Motor neuron (in vitro differentiated cells): Measurements from ENCODE around the gene MAPK8IP1. TPM values are rescaled to one million over a fixed set of nuclear protein-coding genes. Genes with fewer than 3 reads are reported as not detected.

Experiments used
- ATAC-seq, 8 experiments: fragments of 200-7000 bp; cut with Tn5 transposase; replicated peaks in 6 of 8; 2 replicates each; pipeline ENCODE4 v1.8.0; 2021; ENCODE audit warnings: mild to moderate bottlenecking in 8 of 8, moderate library complexity in 8 of 8
- H3K27ac ChIP-seq, 2 donors: fragments of 250-450 bp; sonication (Bioruptor Pico); 2 replicates each; pipeline ENCODE4 v1.9.0; 2021; ENCODE audit warnings: antibody characterized with exemption in 2 of 2, mild to moderate bottlenecking in 2 of 2, moderate library complexity in 1 of 2
- H3K4me1 ChIP-seq, 2 donors: fragments of 250-450 bp; sonication (Bioruptor Pico); replicated peaks in 1 of 2; 2 replicates each; pipeline ENCODE4 v1.6.1; 2021; ENCODE audit warnings: antibody characterized with exemption in 2 of 2, mild to moderate bottlenecking in 2 of 2, moderate library complexity in 1 of 2
- H3K4me3 ChIP-seq, 5 donors: fragments of 250-450 bp; sonication (Bioruptor Pico); 2 replicates each; pipeline ENCODE4 v1.9.0; 2021; ENCODE audit warnings: antibody characterized with exemption in 5 of 5, mild to moderate bottlenecking in 5 of 5, moderate library complexity in 4 of 5
- WGBS, 10 experiments: fragments of 450-650 bp; shearing (Covaris generic); methylation state at CpG; one replicate each; pipeline ENCODE4 v1.0.0; 2022; 5-methylcytosine and 5-hydroxymethylcytosine counted together
- in situ Hi-C, 9 experiments: fragments of 400-800 bp; cut with MboI; loops; one replicate each; pipeline ENCODE4 v1.15.0; 2021; ENCODE audit warnings: low sequenced_read_pairs in 9 of 9, low pct_unique_long_range_greater_than_20kb in 2 of 9; ENCODE audit not compliant: unreplicated experiment in 9 of 9
- total RNA-seq, 8 experiments: library from RNA; unstranded; fragments of 300-600 nt; gene quantifications; 2 replicates each; pipeline versions ENCODE4 v1.2.3 to v1.2.4, GENCODE V29; 2022

The MAPK8IP1 gene
- total RNA-seq, 8 experiments from 2014 or later, result 6.3 to 86.5 (median 38.6) TPM

DNA sequence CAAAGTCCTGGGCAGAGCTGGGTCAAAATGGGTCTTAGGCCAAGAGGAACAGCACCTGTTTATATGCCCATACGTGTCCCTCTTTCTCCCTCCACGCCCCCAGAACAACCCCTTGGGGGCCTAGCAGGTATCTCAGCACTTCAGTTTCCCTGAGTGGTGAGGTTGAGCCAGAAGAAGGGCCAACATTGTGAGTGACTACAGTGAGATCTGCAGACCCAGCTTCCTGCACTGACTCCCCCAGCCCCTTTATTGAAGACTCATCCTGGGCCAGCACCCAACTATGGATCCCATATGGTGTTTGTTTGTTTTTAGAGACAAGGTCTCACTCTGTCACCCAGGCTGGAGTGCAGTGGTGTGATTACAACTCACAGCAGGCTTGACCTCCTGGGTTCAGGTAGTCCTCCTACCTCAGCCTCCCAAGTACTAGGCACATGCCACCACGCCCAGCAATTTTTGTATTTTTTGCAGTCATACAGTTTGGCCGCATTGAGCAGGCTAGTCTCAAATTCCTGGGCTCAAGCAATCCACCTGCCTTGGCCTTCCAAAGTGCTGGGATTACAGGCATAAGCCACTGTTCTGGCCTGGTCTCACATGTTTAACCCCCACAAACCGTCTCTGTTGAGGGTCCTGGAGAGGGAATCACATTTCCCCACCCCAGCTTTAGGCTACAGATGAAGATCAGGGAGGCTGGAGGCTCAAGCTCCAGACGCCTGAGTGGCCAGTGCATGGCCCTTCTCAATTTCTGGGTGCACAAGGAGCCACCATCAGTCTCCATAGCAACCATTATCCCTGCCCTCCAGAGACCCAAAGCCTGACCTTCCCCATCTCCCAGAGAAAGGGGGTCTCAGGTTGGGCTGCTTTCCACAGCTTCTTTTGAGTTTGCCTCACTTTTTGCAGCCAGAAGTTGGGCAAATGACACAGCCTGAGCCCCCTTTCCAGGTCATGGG, 35.4 kb downstream of the MAPK8IP1 start:
- Histone ChIP-seq H3K27ac (no peak overlapping the region), H3K4me1 (peaks cover 5 to 24% of the 10 kb centered on the region in 2 donors), H3K4me3 (no peak overlapping the region)
- WGBS, 10 experiments, result 67 to 85% (median 77%) methylated on average over 1 to 5 of the region's 6 CpGs; no CpG with 5 or more reads in 4 of the 10 experiments
- in situ Hi-C loops, result no loop called here
- ATAC-seq, result no peak

DNA sequence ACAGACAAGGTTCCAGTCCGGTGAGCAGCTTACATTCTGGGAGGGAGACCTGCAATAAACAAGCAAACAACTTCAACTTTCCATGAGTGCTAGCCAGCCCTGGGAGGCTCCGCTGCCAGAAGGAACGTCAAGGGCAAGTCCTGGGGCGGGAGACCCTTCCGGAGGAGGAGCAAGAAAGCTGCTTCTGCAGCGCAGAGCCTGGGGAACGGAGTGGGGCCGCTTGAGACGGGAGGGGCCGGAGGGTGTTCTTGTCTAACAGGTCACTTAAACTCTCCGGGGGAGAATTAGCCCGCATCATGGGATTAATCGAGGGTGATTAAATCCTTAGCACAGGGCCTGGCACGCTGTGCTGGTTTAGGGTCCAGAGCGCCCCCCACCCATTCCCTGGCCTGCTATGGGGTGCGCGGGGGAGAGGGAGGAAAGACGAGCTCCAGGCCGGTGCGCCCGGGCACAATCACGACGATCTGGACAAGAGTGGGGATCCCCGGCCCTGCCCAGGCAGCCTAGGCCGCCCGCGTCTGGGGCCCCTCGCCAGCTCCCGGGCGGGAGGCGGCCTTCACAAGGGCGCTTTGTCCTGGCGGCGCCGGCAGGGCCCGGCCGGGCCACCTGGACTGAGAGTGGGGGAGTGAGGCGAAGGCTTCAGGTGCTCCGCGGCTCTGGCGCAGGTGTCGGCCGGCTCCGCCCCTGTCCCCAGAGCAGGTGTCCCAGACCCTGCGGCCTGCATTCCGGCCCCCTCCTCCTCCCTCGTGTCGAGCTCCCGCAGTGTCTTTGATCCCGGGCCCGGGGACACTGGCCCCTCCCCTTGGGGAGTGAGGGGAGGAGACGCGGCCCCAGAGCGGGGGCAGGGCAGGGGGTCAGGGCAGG, 36.3 kb downstream of the MAPK8IP1 start:
- 15 to 100% (median 38%) methylated on average over 1 to 12 of the region's 54 CpGs; no CpG with 5 or more reads in 6 of the 10 experiments for WGBS, 10 experiments
- Histone ChIP-seq H3K27ac (no peak overlapping the region), H3K4me1 (peaks cover 3 to 25% of the 10 kb centered on the region in 2 donors), H3K4me3 (peak overlapping the region in 2 of 5 donors; percentile 9 to 25)
- in situ Hi-C loops, result no loop called here
- no peak for ATAC-seq

DNA sequence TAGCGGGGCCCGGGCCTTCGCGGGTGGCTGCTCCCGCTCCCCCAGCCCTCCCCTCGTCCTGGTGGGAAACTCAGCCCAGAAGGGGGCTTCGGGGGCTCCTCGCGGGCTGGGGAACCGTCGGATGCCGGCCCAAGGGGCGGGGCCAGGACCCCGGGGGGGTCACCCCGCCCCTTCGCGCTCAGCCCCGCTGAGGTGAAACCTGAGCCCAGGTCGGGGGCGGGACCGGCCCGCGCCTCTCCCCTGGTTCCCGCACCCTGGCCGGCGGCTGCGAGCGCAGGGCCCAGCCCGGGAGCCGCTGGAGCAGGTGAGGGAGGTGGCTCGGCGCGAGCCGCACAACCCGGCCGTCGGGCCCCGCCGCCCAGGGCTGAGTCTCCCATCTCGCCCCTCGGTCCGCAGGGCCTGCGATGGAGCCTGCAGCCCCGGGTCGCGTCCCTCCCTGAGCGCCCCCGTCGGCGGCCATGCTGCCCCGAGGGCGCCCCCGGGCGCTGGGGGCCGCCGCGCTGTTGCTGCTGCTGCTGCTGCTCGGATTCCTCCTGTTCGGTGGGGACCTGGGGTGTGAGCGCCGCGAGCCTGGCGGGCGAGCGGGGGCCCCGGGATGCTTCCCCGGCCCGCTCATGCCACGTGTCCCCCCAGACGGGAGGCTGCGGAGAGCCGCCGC, 37.1 kb downstream of the MAPK8IP1 start, which contains the start of gene LARGE2:
Gene LARGE2 (plus strand): TSS at position 232 of the 658 bp plus-strand sequence. CDS start 227 bp downstream, at position 459.
- no peak within 1 kb of the TSS for H3K27ac ChIP-seq
- H3K4me1 ChIP-seq, result peaks cover 0 to 22% of the 10 kb centered on the region in 2 donors
- peak in 1 of 8 experiments; percentile 6 for ATAC-seq
- peak within 1 kb of the TSS in 2 of 5 donors; percentile 9 to 25 for H3K4me3 ChIP-seq
- in situ Hi-C loops, result no loop called here
- no CpG with 5 or more reads among the region's 73 CpGs for WGBS, 10 experiments

DNA sequence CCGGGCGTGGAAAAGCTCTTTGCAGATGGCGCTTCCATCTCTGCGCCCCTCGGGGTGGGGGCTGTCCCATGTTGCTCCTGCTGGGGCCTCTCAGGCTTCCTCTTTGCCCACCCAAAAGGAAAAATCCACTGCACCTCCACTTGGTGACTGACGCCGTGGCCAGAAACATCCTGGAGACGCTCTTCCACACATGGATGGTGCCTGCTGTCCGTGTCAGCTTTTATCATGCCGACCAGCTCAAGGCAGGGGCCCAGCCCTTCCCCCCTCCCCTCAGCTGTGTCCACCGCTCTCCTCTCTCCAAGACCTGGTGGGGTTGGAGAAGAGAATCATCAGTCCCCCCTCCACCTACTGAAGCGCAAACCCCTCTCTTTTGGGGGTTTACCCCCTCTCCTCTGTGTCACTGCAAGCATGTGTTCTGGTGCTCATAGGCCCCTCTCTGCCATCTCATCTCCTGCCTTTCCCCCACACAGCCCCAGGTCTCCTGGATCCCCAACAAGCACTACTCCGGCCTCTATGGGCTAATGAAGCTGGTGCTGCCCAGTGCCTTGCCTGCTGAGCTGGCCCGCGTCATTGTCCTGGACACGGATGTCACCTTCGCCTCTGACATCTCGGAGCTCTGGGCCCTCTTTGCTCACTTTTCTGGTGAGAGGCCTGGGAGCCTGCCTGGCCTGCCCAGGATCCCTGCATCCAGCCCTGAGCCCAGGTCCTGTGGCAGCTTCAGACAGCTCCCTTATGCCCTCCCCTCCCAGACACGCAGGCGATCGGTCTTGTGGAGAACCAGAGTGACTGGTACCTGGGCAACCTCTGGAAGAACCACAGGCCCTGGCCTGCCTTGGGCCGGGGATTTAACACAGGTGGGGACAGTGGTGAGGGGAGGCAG, 38.8 kb downstream of the MAPK8IP1 start:
- no peak overlapping the region for H3K27ac ChIP-seq
- peaks cover 0 to 19% of the 10 kb centered on the region in 2 donors for H3K4me1 ChIP-seq
- no peak overlapping the region for H3K4me3 ChIP-seq
- 20 to 100% (median 82%) methylated on average over 1 to 5 of the region's 22 CpGs; no CpG with 5 or more reads in 6 of the 10 experiments for WGBS, 10 experiments
- in situ Hi-C loops, result no loop called here
- no peak for ATAC-seq

- no peak for ATAC-seq
- in situ Hi-C loops, result no loop called here
- H3K27ac ChIP-seq, result no peak overlapping the region
- WGBS, 10 experiments, result 79 to 100% (median 84%) methylated on average over 2 to 5 of the region's 6 CpGs; no CpG with 5 or more reads in 4 of the 10 experiments
- H3K4me1 ChIP-seq, result peaks cover 0 to 19% of the 10 kb centered on the region in 2 donors
- no peak overlapping the region for H3K4me3 ChIP-seq
Observed at GRCh38 chr11:45924927-45925326, 39.5 kb downstream of the MAPK8IP1 start.

DNA sequence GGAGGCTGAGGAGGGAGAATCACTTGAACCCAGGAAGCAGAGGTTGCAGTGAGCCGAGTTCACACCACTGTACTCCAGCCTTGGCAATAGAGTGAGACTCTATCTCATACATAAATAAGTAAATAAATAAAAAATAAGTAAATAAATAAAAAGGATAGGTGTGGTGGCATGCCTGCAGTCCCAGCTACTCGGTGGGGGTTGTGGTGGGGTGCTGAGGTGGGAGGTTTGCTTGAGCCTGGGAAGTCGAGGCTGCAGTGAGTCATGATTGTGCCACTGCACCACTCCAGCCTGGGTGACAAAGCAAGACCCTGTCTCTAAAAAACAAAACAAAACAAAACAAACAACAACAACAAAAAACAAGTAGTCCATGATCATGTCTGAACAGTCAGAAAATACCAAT, 40.1 kb downstream of the MAPK8IP1 start:
- in situ Hi-C loops, result no loop called here
- Histone ChIP-seq H3K4me1 (peaks cover 0 to 19% of the 10 kb centered on the region in 2 donors), H3K4me3 (no peak overlapping the region), H3K27ac (no peak overlapping the region)
- no peak for ATAC-seq
- WGBS, 10 experiments, result 0 to 100% (median 58%) methylated on average over 1 to 3 of the region's 3 CpGs; no CpG with 5 or more reads in 4 of the 10 experiments

GRCh38 chr11:45926001-45926401, 40.5 kb downstream of the MAPK8IP1 start:
- WGBS, 10 experiments, result 13 to 68% (median 29%) methylated on average over 3 to 8 of the region's 12 CpGs; no CpG with 5 or more reads in 6 of the 10 experiments
- in situ Hi-C loops, result no loop called here
- peaks cover 0 to 19% of the 10 kb centered on the region in 2 donors for H3K4me1 ChIP-seq
- peak in 5 of 8 experiments; percentile 20 to 59 (median 58) for ATAC-seq
- H3K27ac ChIP-seq, result no peak overlapping the region
- H3K4me3 ChIP-seq, result no peak overlapping the region

GRCh38 chr11:45926536-45927331, 41.3 kb downstream of the MAPK8IP1 start:
- no peak overlapping the region for H3K4me3 ChIP-seq
- peaks cover 0 to 13% of the 10 kb centered on the region in 2 donors for H3K4me1 ChIP-seq
- no peak for ATAC-seq
- WGBS, 10 experiments, result 80 to 100% (median 85%) methylated on average over 1 to 3 of the region's 12 CpGs; no CpG with 5 or more reads in 6 of the 10 experiments
- in situ Hi-C loops, result no loop called here
- no peak overlapping the region for H3K27ac ChIP-seq

- Histone ChIP-seq H3K4me1 (peaks cover 0 to 8% of the 10 kb centered on the region in 2 donors), H3K4me3 (no peak overlapping the region), H3K27ac (no peak overlapping the region)
- ATAC-seq, result no peak
- in situ Hi-C loops, result no loop called here
- 40 to 100% (median 83%) methylated on average over 1 to 13 of the region's 15 CpGs; no CpG with 5 or more reads in 5 of the 10 experiments for WGBS, 10 experiments
Observed at GRCh38 chr11:45927332-45927683, 41.9 kb downstream of the MAPK8IP1 start.

- ATAC-seq, result no peak
- Histone ChIP-seq H3K27ac (no peak overlapping the region), H3K4me3 (no peak overlapping the region), H3K4me1 (peaks cover 0 to 5% of the 10 kb centered on the region in 2 donors)
- in situ Hi-C loops, result no loop called here
- WGBS, 10 experiments, result 0 to 90% (median 51%) methylated on average over 1 to 10 of the region's 27 CpGs; no CpG with 5 or more reads in 6 of the 10 experiments
Observed at GRCh38 chr11:45927684-45928413, 42.4 kb downstream of the MAPK8IP1 start.
